GM12865 (cell line): Measurements from ENCODE around the gene GLTPD2.

Source experiments
- DNase-seq: peaks from one replicate; pipeline ENCODE4 v3.0.0; 2010; ENCODE audit warnings: low read depth
- H3K4me3 ChIP-seq: 2 replicates; pipeline ENCODE4 v1.5.1; 2011; ENCODE audit warnings: mild to moderate bottlenecking, low read depth, low read length, control low read depth
- CTCF ChIP-seq: IDR thresholded peaks from 2 replicates; pipeline ENCODE4 v1.5.1; 2011; ENCODE audit warnings: low read length, control low read depth, low read depth, inconsistent platforms; ENCODE audit not compliant: insufficient read depth; ENCODE audit errors: missing control alignments

GLTPD2 gene

DNA sequence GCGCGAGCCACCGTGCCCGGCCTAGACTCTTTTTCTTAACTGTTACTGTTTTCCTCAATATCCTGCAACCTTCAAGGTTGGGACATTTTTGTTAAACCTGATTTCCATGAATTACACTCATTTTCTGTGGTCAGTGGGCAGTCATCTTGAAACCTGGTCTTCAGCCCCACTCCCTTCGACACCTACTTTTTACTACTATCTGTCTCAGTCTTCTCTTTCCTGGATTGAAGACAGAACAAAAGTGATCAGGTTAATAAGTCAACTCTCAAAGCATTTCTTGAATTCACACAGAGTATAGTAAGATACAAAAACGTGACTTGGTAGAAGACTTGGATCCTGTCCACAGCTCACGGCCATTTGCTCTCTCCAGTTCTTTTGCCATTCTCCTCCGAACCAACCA lies 50.5 kb downstream of the GLTPD2 start:
- TF ChIP-seq CTCF, result no peak
- DNase-seq, result no peak
- no peak overlapping the region for H3K4me3 ChIP-seq
